ENCODE data around the gene PPP2R2B. TPM values are rescaled to one million over a fixed set of nuclear protein-coding genes. Genes with fewer than 3 reads are reported as not detected.

Gene PPP2R2B
- polyA plus RNA-seq, 3 donors: 0.08 TPM; not detected in 2

- H3K27me3 Mint-ChIP-seq (ENCODE audit: low read depth in 3 of 3): peaks cover 0 to 4% (median 0%) of the 10 kb centered on the region in 3 donors
- Histone ChIP-seq H4K20me1 (ENCODE audit: insufficient read depth, low read length) (no peaks in the 10 kb centered on the region), H3K36me3 (replicated peaks in 1 of 2; ENCODE audit: control insufficient read depth in 1 of 2, insufficient read depth in 2 of 2, low read length in 2 of 2) (no peaks in the 10 kb centered on the region), H2AFZ (ENCODE audit: insufficient read depth, low read depth, low read length, poor library complexity, severe bottlenecking) (no peak overlapping the region), H3K79me2 (ENCODE audit: insufficient read depth, low read length) (no peaks in the 10 kb centered on the region), H3K27ac (ENCODE audit: low read depth in 1 of 2, low read length in 2 of 2) (no peak overlapping the region), H3K4me1 (ENCODE audit: control insufficient read depth in 1 of 2, insufficient read depth in 2 of 2, low read length in 2 of 2) (peaks cover 14 to 15% of the 10 kb centered on the region in 2 donors), H3K9me3 (replicated peaks in 1 of 2; ENCODE audit: control insufficient read depth in 1 of 2, insufficient read depth in 1 of 2, low read length in 2 of 2) (no peaks in the 10 kb centered on the region), H3K9ac (ENCODE audit: insufficient read depth, low read length, poor library complexity, severe bottlenecking) (no peak overlapping the region), H3K27me3 (ENCODE audit: control insufficient read depth in 2 of 2, insufficient read depth in 2 of 2, low read length in 2 of 2) (no peaks in the 10 kb centered on the region), H3K4me2 (replicated peaks; ENCODE audit: extremely low read depth, low read length, poor library complexity, severe bottlenecking) (no peak overlapping the region), H3K4me3 (replicated peaks in 1 of 3; ENCODE audit: low read depth in 2 of 3, low read length in 3 of 3) (no peak overlapping the region)
- intact Hi-C loops (cut with micrococcal nuclease): no loop called here
- peaks cover 12% of the 10 kb centered on the region for H3K4me1 Mint-ChIP-seq
- no peak overlapping the region for H3K27ac Mint-ChIP-seq
- no peaks in the 10 kb centered on the region for H3K36me3 Mint-ChIP-seq
- WGBS (ENCODE audit: insufficient coverage): no CpG with 5 or more reads among the region's 1 CpG
- no peak for TF ChIP-seq CTCF (IDR thresholded peaks at IDR 0.05)
- DNase-seq: no peak
- no peak overlapping the region for H3K4me3 Mint-ChIP-seq
- peaks cover 0 to 6% (median 0%) of the 10 kb centered on the region in 7 donors for H3K9me3 Mint-ChIP-seq
These were observed 174.7 kb downstream of the PPP2R2B start for GRCh38 chr5:146703899-146704298.

GRCh38 chr5:146703499-146703898, 175.1 kb downstream of the PPP2R2B start:
- no peaks in the 10 kb centered on the region for H3K36me3 Mint-ChIP-seq
- TF ChIP-seq CTCF (IDR thresholded peaks at IDR 0.05): no peak
- intact Hi-C loops (cut with micrococcal nuclease): no loop called here
- Histone ChIP-seq H3K36me3 (replicated peaks in 1 of 2; ENCODE audit: control insufficient read depth in 1 of 2, insufficient read depth in 2 of 2, low read length in 2 of 2) (no peaks in the 10 kb centered on the region), H3K9me3 (replicated peaks in 1 of 2; ENCODE audit: control insufficient read depth in 1 of 2, insufficient read depth in 1 of 2, low read length in 2 of 2) (no peaks in the 10 kb centered on the region), H2AFZ (ENCODE audit: insufficient read depth, low read depth, low read length, poor library complexity, severe bottlenecking) (no peak overlapping the region), H3K9ac (ENCODE audit: insufficient read depth, low read length, poor library complexity, severe bottlenecking) (no peak overlapping the region), H3K27me3 (ENCODE audit: control insufficient read depth in 2 of 2, insufficient read depth in 2 of 2, low read length in 2 of 2) (no peaks in the 10 kb centered on the region), H4K20me1 (ENCODE audit: insufficient read depth, low read length) (no peaks in the 10 kb centered on the region), H3K4me1 (ENCODE audit: control insufficient read depth in 1 of 2, insufficient read depth in 2 of 2, low read length in 2 of 2) (peaks cover 18 to 19% of the 10 kb centered on the region in 2 donors), H3K79me2 (ENCODE audit: insufficient read depth, low read length) (no peaks in the 10 kb centered on the region), H3K27ac (ENCODE audit: low read depth in 1 of 2, low read length in 2 of 2) (no peak overlapping the region), H3K4me3 (replicated peaks in 1 of 3; ENCODE audit: low read depth in 2 of 3, low read length in 3 of 3) (no peak overlapping the region), H3K4me2 (replicated peaks; ENCODE audit: extremely low read depth, low read length, poor library complexity, severe bottlenecking) (no peak overlapping the region)
- no peak overlapping the region for H3K4me3 Mint-ChIP-seq
- DNase-seq: no peak
- no peak overlapping the region for H3K27ac Mint-ChIP-seq
- H3K4me1 Mint-ChIP-seq: peaks cover 16% of the 10 kb centered on the region
- H3K27me3 Mint-ChIP-seq (ENCODE audit: low read depth in 3 of 3): peaks cover 0 to 4% (median 0%) of the 10 kb centered on the region in 3 donors
- H3K9me3 Mint-ChIP-seq: peaks cover 0 to 6% (median 0%) of the 10 kb centered on the region in 7 donors
